LNCAP (cell line): ENCODE results near the gene MAN1C1.

ENCODE experiments used
- CTCF ChIP-seq: fragments of 450-650 bp; IDR thresholded peaks from 2 replicates; pipeline ENCODE4 v1.5.1; 2017; ENCODE audit warnings: mild to moderate bottlenecking

MAN1C1 gene

GRCh38 chr1:25826571-25826970, 210.0 kb downstream of the MAN1C1 start:
- no peak for TF ChIP-seq CTCF

GRCh38 chr1:25828491-25828890, 211.9 kb downstream of the MAN1C1 start:
- TF ChIP-seq CTCF: no peak

- TF ChIP-seq CTCF: no peak
Measured at GRCh38 chr1:25829046-25829445, 212.5 kb downstream of the MAN1C1 start.

GRCh38 chr1:25831569-25832196, 215.1 kb downstream of the MAN1C1 start:
- no peak for TF ChIP-seq CTCF

- no peak for TF ChIP-seq CTCF
Measured at GRCh38 chr1:25832336-25833037, 215.9 kb downstream of the MAN1C1 start.

GRCh38 chr1:25833158-25833557, 216.6 kb downstream of the MAN1C1 start:
- TF ChIP-seq CTCF: no peak
